Measurements from ENCODE around the gene THUMPD3. TPM values are rescaled to one million over a fixed set of nuclear protein-coding genes. Genes with fewer than 3 reads are reported as not detected.

Gene THUMPD3
- total RNA-seq, 1 experiment from 2014 or later = 62.2 TPM

DNA sequence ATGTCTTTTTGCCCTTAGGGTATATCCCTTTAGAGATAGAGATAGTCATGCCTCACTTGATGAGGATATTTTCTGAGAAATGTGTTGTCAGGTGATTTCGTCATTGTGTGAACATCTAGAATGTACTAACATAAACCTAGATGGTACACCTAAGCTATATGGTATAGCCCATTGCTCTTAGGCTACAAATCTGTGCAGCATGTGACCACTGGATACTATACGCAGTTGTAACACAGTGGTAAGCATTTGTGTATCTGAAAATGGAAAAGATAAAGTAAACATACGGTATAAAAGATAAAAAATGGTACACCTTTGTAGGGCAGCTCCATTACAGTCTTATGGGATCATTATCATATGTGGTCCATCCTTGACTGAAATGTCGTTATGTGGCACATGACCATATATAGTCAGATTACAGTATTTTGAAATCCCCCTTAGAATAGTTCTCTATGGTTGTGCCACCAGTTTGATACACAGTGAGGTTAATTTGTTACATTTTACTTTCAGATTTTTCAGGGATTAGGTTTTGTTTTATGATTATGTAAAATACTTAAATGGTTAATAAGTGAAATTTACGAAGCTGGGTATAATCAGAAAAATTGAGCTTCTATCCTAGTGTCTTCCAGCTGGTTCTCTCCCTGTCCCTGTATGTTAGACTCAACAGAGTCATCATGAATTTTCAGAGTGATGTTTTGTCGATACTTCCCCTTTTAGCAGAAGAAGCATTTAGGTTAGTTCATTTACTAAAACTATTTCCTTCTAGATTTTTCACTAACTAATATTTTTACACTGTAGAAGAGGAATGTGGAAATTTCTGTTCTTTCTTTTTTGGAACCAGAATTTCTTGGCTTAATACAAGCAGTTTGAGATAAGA lies 47.4 kb downstream of the THUMPD3 start:
- TF ChIP-seq, protein P1, sequence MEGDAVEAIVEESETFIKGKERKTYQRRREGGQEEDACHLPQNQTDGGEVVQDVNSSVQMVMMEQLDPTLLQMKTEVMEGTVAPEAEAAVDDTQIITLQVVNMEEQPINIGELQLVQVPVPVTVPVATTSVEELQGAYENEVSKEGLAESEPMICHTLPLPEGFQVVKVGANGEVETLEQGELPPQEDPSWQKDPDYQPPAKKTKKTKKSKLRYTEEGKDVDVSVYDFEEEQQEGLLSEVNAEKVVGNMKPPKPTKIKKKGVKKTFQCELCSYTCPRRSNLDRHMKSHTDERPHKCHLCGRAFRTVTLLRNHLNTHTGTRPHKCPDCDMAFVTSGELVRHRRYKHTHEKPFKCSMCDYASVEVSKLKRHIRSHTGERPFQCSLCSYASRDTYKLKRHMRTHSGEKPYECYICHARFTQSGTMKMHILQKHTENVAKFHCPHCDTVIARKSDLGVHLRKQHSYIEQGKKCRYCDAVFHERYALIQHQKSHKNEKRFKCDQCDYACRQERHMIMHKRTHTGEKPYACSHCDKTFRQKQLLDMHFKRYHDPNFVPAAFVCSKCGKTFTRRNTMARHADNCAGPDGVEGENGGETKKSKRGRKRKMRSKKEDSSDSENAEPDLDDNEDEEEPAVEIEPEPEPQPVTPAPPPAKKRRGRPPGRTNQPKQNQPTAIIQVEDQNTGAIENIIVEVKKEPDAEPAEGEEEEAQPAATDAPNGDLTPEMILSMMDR (IDR thresholded peaks at IDR 0.05; ENCODE audit: insufficient read depth in 1 of 2, low read depth in 1 of 2, low read length in 1 of 2, severe bottlenecking in 1 of 2, unreplicated experiment in 1 of 2) = no peak
- DNase-seq = no peak
- no TSS peak for BruUV-seq (replicated peaks)
- peaks cover 22% of the 10 kb centered on the region for H3K4me1 Mint-ChIP-seq (ENCODE audit: low read depth, unreplicated experiment)
- no peaks in the 10 kb centered on the region for H3K9me3 Mint-ChIP-seq (ENCODE audit: unreplicated experiment)
- Histone ChIP-seq H3K27me3 (replicated peaks; ENCODE audit: control insufficient read depth, insufficient read depth, low read length) (no peaks in the 10 kb centered on the region), H3K4me1 (peaks cover 41% of the 10 kb centered on the region), H3K36me3 (ENCODE audit: control insufficient read depth, insufficient read depth, low read length) (no peaks in the 10 kb centered on the region), H3K9me3 (no peaks in the 10 kb centered on the region), H3K4me3 (ENCODE audit: low read depth, low read length) (no peak overlapping the region)
- no peak overlapping the region for H3K4me3 Mint-ChIP-seq (ENCODE audit: unreplicated experiment)
- POLR2A ChIA-PET = no interaction called here
- CTCF ChIA-PET = no interaction called here
- peak overlapping the region; percentile 75 for H3K27ac Mint-ChIP-seq (ENCODE audit: unreplicated experiment)
- intact Hi-C loops (cut with micrococcal nuclease; ENCODE audit: unreplicated experiment) = no loop called here
- H3K27me3 Mint-ChIP-seq (ENCODE audit: insufficient read depth, unreplicated experiment) = no peaks in the 10 kb centered on the region
- H3K36me3 Mint-ChIP-seq (ENCODE audit: insufficient read depth, unreplicated experiment) = peaks cover 7% of the 10 kb centered on the region

DNA sequence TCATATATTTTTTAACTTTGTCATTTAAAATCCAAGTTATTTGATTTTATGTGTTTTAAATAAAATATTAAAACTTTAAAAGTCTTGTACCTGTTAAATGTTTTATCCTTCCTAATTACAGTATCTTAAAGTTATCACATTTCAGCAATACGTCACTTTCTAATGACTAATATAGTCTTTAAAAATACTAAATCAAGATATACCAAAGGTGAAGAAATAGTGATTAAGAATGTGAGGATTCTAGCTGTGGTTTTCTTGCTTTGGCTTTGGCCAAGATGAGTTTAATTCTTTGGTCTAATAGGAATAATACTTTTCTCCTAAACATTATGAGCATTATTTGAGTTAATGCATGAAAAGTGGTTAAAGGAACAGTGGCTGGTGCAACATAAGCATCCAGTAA lies 48.4 kb downstream of the THUMPD3 start:
- H3K36me3 ChIP-seq (ENCODE audit: control insufficient read depth, insufficient read depth, low read length) = no peaks in the 10 kb centered on the region; the same call in 1 of the 2 replicates
- DNase-seq = no peak
- Mint-ChIP-seq H3K4me1 (ENCODE audit: low read depth, unreplicated experiment) (peaks cover 14% of the 10 kb centered on the region), H3K9me3 (ENCODE audit: unreplicated experiment) (no peaks in the 10 kb centered on the region), H3K27ac (ENCODE audit: unreplicated experiment) (no peak overlapping the region), H3K27me3 (ENCODE audit: insufficient read depth, unreplicated experiment) (no peaks in the 10 kb centered on the region), H3K4me3 (ENCODE audit: unreplicated experiment) (no peak overlapping the region), H3K36me3 (ENCODE audit: insufficient read depth, unreplicated experiment) (peaks cover 14% of the 10 kb centered on the region)
- CTCF ChIA-PET = no interaction called here
- POLR2A ChIA-PET = no interaction called here
- H3K4me3 ChIP-seq (ENCODE audit: low read depth, low read length) = no peak overlapping the region
- peaks cover 31% of the 10 kb centered on the region for H3K4me1 ChIP-seq
- intact Hi-C loops (cut with micrococcal nuclease; ENCODE audit: unreplicated experiment) = no loop called here
- TF ChIP-seq, protein P1 (IDR thresholded peaks at IDR 0.05; ENCODE audit: insufficient read depth in 1 of 2, low read depth in 1 of 2, low read length in 1 of 2, severe bottlenecking in 1 of 2, unreplicated experiment in 1 of 2) = no peak
- no peaks in the 10 kb centered on the region for H3K27me3 ChIP-seq (replicated peaks; ENCODE audit: control insufficient read depth, insufficient read depth, low read length)
- H3K9me3 ChIP-seq = no peaks in the 10 kb centered on the region
- BruUV-seq (replicated peaks) = no TSS peak

DNA sequence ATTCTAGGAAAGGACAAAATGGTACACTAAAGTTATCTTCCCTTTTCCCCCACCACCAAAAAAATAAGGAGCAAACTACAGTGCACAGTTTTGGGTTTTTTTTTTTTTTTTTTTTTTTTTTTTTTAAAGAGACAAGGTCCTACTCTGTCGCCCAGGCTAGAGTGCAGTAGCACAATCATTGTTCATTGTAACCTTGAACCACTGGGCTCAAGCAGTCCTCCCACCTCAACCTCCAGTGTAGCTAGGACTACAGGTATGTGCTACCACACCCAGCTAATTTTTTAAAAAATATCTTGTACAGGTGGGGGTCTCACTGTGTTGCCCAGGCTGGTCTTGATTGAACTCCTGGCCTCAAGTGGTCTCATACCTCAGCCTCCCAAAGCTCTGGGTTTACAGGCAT lies 49.4 kb downstream of the THUMPD3 start:
- H3K36me3 Mint-ChIP-seq (ENCODE audit: insufficient read depth, unreplicated experiment) = peaks cover 20% of the 10 kb centered on the region
- no peak for DNase-seq
- no TSS peak for BruUV-seq (replicated peaks)
- H3K4me3 ChIP-seq (ENCODE audit: low read depth, low read length) = no peak overlapping the region
- TF ChIP-seq, protein P1 (IDR thresholded peaks at IDR 0.05; ENCODE audit: insufficient read depth in 1 of 2, low read depth in 1 of 2, low read length in 1 of 2, severe bottlenecking in 1 of 2, unreplicated experiment in 1 of 2) = no peak
- H3K36me3 ChIP-seq (ENCODE audit: control insufficient read depth, insufficient read depth, low read length) = no peaks in the 10 kb centered on the region; the same call in 1 of the 2 replicates
- no peaks in the 10 kb centered on the region for H3K27me3 Mint-ChIP-seq (ENCODE audit: insufficient read depth, unreplicated experiment)
- H3K27ac Mint-ChIP-seq (ENCODE audit: unreplicated experiment) = no peak overlapping the region
- no peaks in the 10 kb centered on the region for H3K27me3 ChIP-seq (replicated peaks; ENCODE audit: control insufficient read depth, insufficient read depth, low read length)
- ChIA-PET POLR2A (no interaction called here), CTCF (no interaction called here)
- peaks cover 14% of the 10 kb centered on the region for H3K4me1 Mint-ChIP-seq (ENCODE audit: low read depth, unreplicated experiment)
- H3K9me3 Mint-ChIP-seq (ENCODE audit: unreplicated experiment) = no peaks in the 10 kb centered on the region
- intact Hi-C loops (cut with micrococcal nuclease; ENCODE audit: unreplicated experiment) = no loop called here
- peaks cover 35% of the 10 kb centered on the region for H3K4me1 ChIP-seq
- H3K4me3 Mint-ChIP-seq (ENCODE audit: unreplicated experiment) = no peak overlapping the region
- H3K9me3 ChIP-seq = no peaks in the 10 kb centered on the region
